Transverse colon (tissue), 4 donors: ENCODE data around the gene OR52E5. TPM values are rescaled to one million over a fixed set of nuclear protein-coding genes. Genes with fewer than 3 reads are reported as not detected.

ENCODE experiments used
- DNase-seq: peaks from one replicate; pipeline ENCODE4 v3.0.0-alpha.2; 2019
- H3K27ac ChIP-seq, 4 donors: fragments of 200-600 bp; sonication (generic); 2 replicates each; pipeline ENCODE4 v1.5.1; 2016 to 2018; ENCODE audit warnings: inconsistent platforms in 4 of 4
- H3K27me3 ChIP-seq: fragments of 200-600 bp; sonication (generic); 2 replicates; pipeline ENCODE4 v1.5.1; 2017; ENCODE audit warnings: inconsistent platforms
- H3K36me3 ChIP-seq, 4 donors: fragments of 200-600 bp; sonication (generic); 2 replicates each; pipeline ENCODE4 v1.5.1; 2017 to 2019; ENCODE audit warnings: inconsistent platforms in 4 of 4
- H3K4me1 ChIP-seq, 4 donors: fragments of 200-600 bp; sonication (generic); 2 replicates each; pipeline ENCODE4 v1.5.1; 2017 to 2020; ENCODE audit warnings: inconsistent platforms in 4 of 4
- H3K4me3 ChIP-seq, 4 donors: fragments of 200-600 bp; sonication (generic); 1 replicate in 1 of 4; 2 replicates in 3 of 4; pipeline versions ENCODE4 v1.5.1 to v1.6.1; 2017 to 2019; ENCODE audit warnings: inconsistent platforms in 4 of 4
- H3K9me3 ChIP-seq, 2 donors: fragments of 200-600 bp; sonication (generic); 2 replicates each; pipeline ENCODE4 v1.5.1; 2017 to 2019; ENCODE audit warnings: inconsistent platforms in 2 of 2
- CTCF ChIP-seq, 5 experiments: fragments of 200-600 bp in 3 of 5; fragments of 450-650 bp in 2 of 5; sonication (generic) in 3 of 5; IDR thresholded peaks; 1 replicate in 2 of 5; 2 replicates in 3 of 5; pipeline ENCODE4 v1.5.1; 2016 to 2017; ENCODE audit warnings: antibody characterized with exemption in 5 of 5, inconsistent platforms in 3 of 5, mild to moderate bottlenecking in 2 of 5, moderate library complexity in 1 of 5
- EP300 ChIP-seq: sonication (generic); formaldehyde crosslinking; IDR thresholded peaks from one replicate; pipeline ENCODE4 v1.6.1; 2017; ENCODE audit warnings: antibody characterized with exemption, low read depth
- POLR2A ChIP-seq: fragments of 450-650 bp; IDR thresholded peaks from one replicate; pipeline ENCODE4 v1.6.1; 2016; ENCODE audit warnings: antibody characterized with exemption, mild to moderate bottlenecking, moderate library complexity
- POLR2AphosphoS5 ChIP-seq, 3 donors: sonication (generic); formaldehyde crosslinking; IDR thresholded peaks; one replicate each; pipeline ENCODE4 v1.6.1; 2016; ENCODE audit warnings: antibody characterized with exemption in 3 of 3
- WGBS, 2 donors: methylation state at CpG; one replicate each; pipeline ENCODE4 v1.1.5; 2018; ENCODE audit warnings: low coverage in 1 of 2; 5-methylcytosine and 5-hydroxymethylcytosine counted together
- in situ Hi-C, 4 donors: fragments of 200-750 bp; cut with MboI; loops; one replicate each; pipeline versions ENCODE4 v1.15.0 to v1.15.1; 2017; ENCODE audit warnings: low sequenced_read_pairs in 3 of 4, low pct_ligation_motif_present in 1 of 4, low pct_unique_long_range_greater_than_20kb in 1 of 4
- intact Hi-C: fragments of 100-400 bp; cut with DNase I; formaldehyde crosslinking; loops from one replicate; pipeline ENCODE4 v1.15.1; 2023; ENCODE audit warnings: low total_unique reads
- total RNA-seq, 4 donors: library from RNA; depleted of rRNA; stranded (reverse); fragments of >200 nt; gene quantifications; one replicate each; pipeline ENCODE4 v1.1.0, GENCODE V29; 2016

OR52E5 gene
- total RNA-seq, 4 donors from 2014 or later, result not detected

DNA sequence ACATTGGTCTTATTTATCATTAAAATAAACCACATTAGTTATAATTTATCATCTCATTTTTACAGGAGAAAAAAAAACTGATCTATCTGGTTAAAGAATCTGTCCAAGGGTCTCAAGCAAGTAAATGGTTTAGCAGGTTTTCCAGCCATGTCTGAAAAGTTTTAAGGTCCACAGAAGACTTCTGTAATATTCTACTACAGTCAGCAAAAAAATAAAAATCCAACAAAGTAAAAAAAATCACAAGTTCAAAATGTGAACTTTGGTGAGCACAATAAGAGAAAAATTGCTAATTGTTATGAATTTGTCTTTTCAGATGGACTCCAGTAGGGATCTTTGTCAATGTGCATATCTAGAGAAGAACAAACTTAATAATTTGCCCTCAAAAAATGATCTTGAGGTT lies 11.3 kb upstream of the OR52E5 start:
- Histone ChIP-seq H3K36me3 (no peaks in the 10 kb centered on the region), H3K27ac (no peak overlapping the region), H3K27me3 (no peaks in the 10 kb centered on the region), H3K4me1 (no peaks in the 10 kb centered on the region), H3K9me3 (no peaks in the 10 kb centered on the region), H3K4me3 (no peak overlapping the region)
- in situ Hi-C loops (no loop called here), intact Hi-C loops (no loop called here)
- TF ChIP-seq POLR2A, result no peak
- DNase-seq, result no peak

DNA sequence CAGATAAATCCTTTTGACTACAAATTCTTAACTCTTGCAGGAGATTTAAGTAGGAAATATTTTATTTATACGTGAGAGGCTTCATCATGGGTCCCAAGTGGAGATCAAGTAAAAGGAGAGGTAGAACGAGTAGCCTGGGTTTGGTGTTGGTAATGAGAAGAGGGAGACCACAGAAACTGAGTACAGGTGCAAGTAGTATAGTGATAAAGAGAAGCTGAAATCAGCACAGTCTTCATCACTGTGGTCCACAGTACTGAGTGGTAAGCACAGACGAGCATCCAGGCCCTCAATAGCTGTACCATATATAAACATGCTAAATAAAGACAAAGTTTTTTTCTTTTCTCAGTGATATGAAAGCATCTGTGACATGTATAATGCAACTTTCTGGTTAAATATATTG lies 5.8 kb upstream of the OR52E5 start:
- in situ Hi-C loops, result no loop called here
- no peaks in the 10 kb centered on the region for H3K9me3 ChIP-seq
- H3K36me3 ChIP-seq, result no peaks in the 10 kb centered on the region
- no peak for DNase-seq
- intact Hi-C loops, result no loop called here
- H3K27ac ChIP-seq, result no peak overlapping the region
- H3K27me3 ChIP-seq, result no peaks in the 10 kb centered on the region
- 57 to 62% methylated on average over 2 to 3 of the region's 3 CpGs for WGBS, 2 donors
- H3K4me1 ChIP-seq, result no peaks in the 10 kb centered on the region
- no peak for TF ChIP-seq POLR2A
- no peak overlapping the region for H3K4me3 ChIP-seq

DNA sequence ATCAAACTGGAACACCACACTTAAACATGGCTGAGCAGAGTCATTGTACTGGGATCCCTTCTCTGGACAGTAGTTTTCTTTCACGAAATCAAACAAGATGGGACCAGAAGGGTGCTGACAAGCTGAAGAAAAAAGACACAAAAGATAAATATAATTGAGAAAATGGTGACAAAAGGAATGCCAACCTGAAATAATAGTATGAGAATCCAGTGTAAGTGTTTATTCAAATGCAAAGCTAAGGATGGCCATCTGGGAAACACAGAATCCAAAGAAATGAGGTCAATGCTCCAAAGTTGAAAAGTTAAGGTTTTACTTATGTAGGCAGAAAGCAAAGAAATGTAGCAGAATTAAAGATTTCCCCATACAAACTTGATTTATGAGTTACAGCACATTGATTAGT lies 5.3 kb upstream of the OR52E5 start:
- Histone ChIP-seq H3K27me3 (no peaks in the 10 kb centered on the region), H3K36me3 (no peaks in the 10 kb centered on the region), H3K27ac (no peak overlapping the region), H3K9me3 (no peaks in the 10 kb centered on the region), H3K4me3 (no peak overlapping the region), H3K4me1 (no peaks in the 10 kb centered on the region)
- DNase-seq, result no peak
- intact Hi-C loops, result no loop called here
- WGBS, 2 donors, result 57 to 61% methylated on average over 1 of the region's 1 CpG
- no peak for TF ChIP-seq POLR2AphosphoS5 (IDR thresholded peaks at IDR 0.05)
- TF ChIP-seq CTCF (IDR thresholded peaks at IDR 0.05), result no peak
- no peak for TF ChIP-seq EP300
- no peak for TF ChIP-seq POLR2A
- in situ Hi-C loops, result no loop called here

- TF ChIP-seq POLR2A, result no peak
- TF ChIP-seq CTCF (IDR thresholded peaks at IDR 0.05), result peak in 3 of 5 experiments; percentile 34 to 36 (median 35)
- intact Hi-C loops (no loop called here), in situ Hi-C loops (no loop called here)
- Histone ChIP-seq H3K36me3 (no peaks in the 10 kb centered on the region), H3K9me3 (no peaks in the 10 kb centered on the region), H3K27ac (no peak overlapping the region), H3K27me3 (no peaks in the 10 kb centered on the region), H3K4me3 (no peak overlapping the region), H3K4me1 (no peaks in the 10 kb centered on the region)
- WGBS, 2 donors, result 63 to 65% methylated on average over 2 to 4 of the region's 4 CpGs
- DNase-seq, result no peak
Observed at GRCh38 chr11:5891216-5891800, 1.7 kb upstream of the OR52E5 start.

- no peak for DNase-seq
- in situ Hi-C loops (no loop called here), intact Hi-C loops (no loop called here)
- 77% methylated on average over 2 of the region's 2 CpGs; no CpG with 5 or more reads in 1 of the 2 donors for WGBS, 2 donors
- Histone ChIP-seq H3K9me3 (no peaks in the 10 kb centered on the region), H3K4me1 (no peaks in the 10 kb centered on the region), H3K27ac (no peak overlapping the region), H3K36me3 (no peaks in the 10 kb centered on the region), H3K4me3 (no peak overlapping the region), H3K27me3 (no peaks in the 10 kb centered on the region)
- TF ChIP-seq POLR2A (no peak), CTCF (IDR thresholded peaks at IDR 0.05) (no peak), EP300 (no peak), POLR2AphosphoS5 (IDR thresholded peaks at IDR 0.05) (no peak)
Observed at GRCh38 chr11:5899534-5899933, 6.5 kb downstream of the OR52E5 start.
